IMR-90 (cell line): ENCODE data around the gene CHD6. TPM values are rescaled to one million over a fixed set of nuclear protein-coding genes. Genes with fewer than 3 reads are reported as not detected.

Experiments used
- ATAC-seq: fragments of 200-7000 bp; cut with Tn5 transposase; 2 replicates; pipeline ENCODE4 v1.9.1; 2020; ENCODE audit warnings: low read depth, mild to moderate bottlenecking, moderate library complexity
- BruUV-seq: library from RNA; stranded (reverse); fragments of 400-500 nt; replicated peaks from 2 replicates; lab custom pipeline; 2021; lab: Mats Ljungman, UMichigan
- CTCF ChIA-PET: fragments of 300-600 bp; formaldehyde crosslinking; extraction: SDS; loops from one replicate; lab custom pipeline; 2021; ENCODE audit warnings: antibody characterized with exemption; lab: Yijun Ruan, JAX
- POLR2A ChIA-PET: fragments of 300-600 bp; sonication (Branson Sonifier 250); formaldehyde crosslinking; loops from one replicate; lab custom pipeline; 2022; ENCODE audit warnings: antibody characterized with exemption; ENCODE audit not compliant: unreplicated experiment; lab: Charles Lee
- DNase-seq: peaks from one replicate; pipeline ENCODE4 v3.0.0; 2013
- H2AFZ ChIP-seq: replicated peaks from 2 replicates; pipeline ENCODE3; 2013; ENCODE audit warnings: low read length, mild to moderate bottlenecking; ENCODE audit not compliant: poor library complexity
- H2AK5ac ChIP-seq: 2 replicates; pipeline ENCODE4 v1.6.1; 2013; ENCODE audit warnings: low read depth, low read length, inconsistent platforms
- H2AK9ac ChIP-seq: replicated peaks from 2 replicates; pipeline ENCODE3; 2013; ENCODE audit warnings: mild to moderate bottlenecking, low read depth, low read length, moderate library complexity; ENCODE audit not compliant: poor library complexity
- H2BK120ac ChIP-seq: 2 replicates; pipeline ENCODE4 v1.6.1; 2013; ENCODE audit warnings: low read depth, low read length, inconsistent platforms
- H2BK15ac ChIP-seq: 3 replicates; pipeline ENCODE4 v1.6.1; 2013; ENCODE audit warnings: low read depth, low read length, inconsistent platforms
- H2BK20ac ChIP-seq: 2 replicates; pipeline ENCODE4 v1.6.1; 2013; ENCODE audit warnings: low read depth, mild to moderate bottlenecking, inconsistent platforms, low read length, moderate library complexity
- H2BK5ac ChIP-seq: 2 replicates; pipeline ENCODE4 v1.6.1; 2013; ENCODE audit warnings: mild to moderate bottlenecking, low read depth, low read length, inconsistent platforms; ENCODE audit not compliant: poor library complexity, severe bottlenecking
- H3K14ac ChIP-seq: replicated peaks from 2 replicates; pipeline ENCODE4 v1.6.1; 2013; ENCODE audit warnings: low read depth, low read length, inconsistent platforms
- H3K18ac ChIP-seq: 2 replicates; pipeline ENCODE4 v1.6.1; 2013; ENCODE audit warnings: low read depth, low read length, control low read depth
- H3K23ac ChIP-seq: 2 replicates; pipeline ENCODE4 v1.6.1; 2013; ENCODE audit warnings: low read depth, low read length, inconsistent platforms
- H3K27ac ChIP-seq: 2 replicates; pipeline ENCODE4 v1.5.1; 2013; ENCODE audit warnings: mild to moderate bottlenecking, control low read depth, low read length; ENCODE audit not compliant: insufficient read depth
- H3K27me3 ChIP-seq: 2 replicates; pipeline ENCODE4 v1.6.1; 2013; ENCODE audit warnings: low read length; ENCODE audit not compliant: control insufficient read depth, insufficient read depth
- H3K36me3 ChIP-seq: 2 replicates; pipeline ENCODE4 v1.6.1; 2013; ENCODE audit warnings: low read length, mixed read lengths; ENCODE audit not compliant: control insufficient read depth, insufficient read depth
- H3K4ac ChIP-seq: 2 replicates; pipeline ENCODE4 v1.6.1; 2013; ENCODE audit warnings: low read depth, low read length, inconsistent platforms
- H3K4me1 ChIP-seq: 2 replicates; pipeline ENCODE4 v1.6.1; 2013; ENCODE audit warnings: low read length, mixed read lengths; ENCODE audit not compliant: control insufficient read depth, insufficient read depth
- H3K4me2 ChIP-seq: 2 replicates; pipeline ENCODE4 v1.6.1; 2013; ENCODE audit warnings: low read depth, mild to moderate bottlenecking, control low read depth, low read length, moderate library complexity
- H3K4me3 ChIP-seq: 2 replicates; pipeline ENCODE4 v1.5.1; 2013; ENCODE audit warnings: low read depth, mild to moderate bottlenecking, control low read depth, low read length, moderate library complexity; ENCODE audit not compliant: insufficient read depth
- H3K56ac ChIP-seq: 2 replicates; pipeline ENCODE4 v1.6.1; 2013; ENCODE audit warnings: low read length, inconsistent platforms; ENCODE audit not compliant: insufficient read depth; ENCODE audit errors: extremely low read depth
- H3K79me1 ChIP-seq, 2 experiments: 2 replicates each; pipeline ENCODE4 v1.6.1; 2013; ENCODE audit warnings: low read length in 2 of 2, inconsistent platforms in 1 of 2, low read depth in 1 of 2
- H3K9ac ChIP-seq: 2 replicates; pipeline ENCODE4 v1.6.1; 2013; ENCODE audit warnings: low read depth, low read length, control low read depth
- H3K9me1 ChIP-seq: 2 replicates; pipeline ENCODE4 v1.6.1; 2013; ENCODE audit warnings: low read length, inconsistent platforms; ENCODE audit not compliant: insufficient read depth
- H3K9me3 ChIP-seq: 2 replicates; pipeline ENCODE4 v1.6.1; 2013; ENCODE audit warnings: low read length; ENCODE audit not compliant: control insufficient read depth, insufficient read depth
- H4K20me1 ChIP-seq: 2 replicates; pipeline ENCODE4 v1.6.1; 2013; ENCODE audit warnings: low read length, inconsistent platforms; ENCODE audit not compliant: insufficient read depth
- H4K5ac ChIP-seq: 2 replicates; pipeline ENCODE4 v1.6.1; 2013; ENCODE audit warnings: mild to moderate bottlenecking, low read depth, low read length, control low read depth
- H4K8ac ChIP-seq, 2 experiments: 2 replicates each; pipeline ENCODE4 v1.6.1; 2013; ENCODE audit warnings: low read depth in 2 of 2, low read length in 2 of 2, control low read depth in 1 of 2, inconsistent platforms in 1 of 2
- H4K91ac ChIP-seq: 2 replicates; pipeline ENCODE4 v1.6.1; 2013; ENCODE audit warnings: low read depth, low read length, inconsistent platforms; ENCODE audit not compliant: insufficient read depth
- CEBPB ChIP-seq: IDR thresholded peaks from 2 replicates; pipeline ENCODE4 v1.6.1; 2012; ENCODE audit warnings: low read depth, low read length, improper control_type of control experiment
- ELK1 ChIP-seq: fragments of 150-350 bp; IDR thresholded peaks from 2 replicates; pipeline ENCODE4 v1.6.1; 2016; ENCODE audit warnings: low read depth, mild to moderate bottlenecking, low read length, moderate library complexity, borderline replicate concordance
- FOS ChIP-seq: fragments of 150-350 bp; IDR thresholded peaks from 2 replicates; pipeline ENCODE4 v1.6.1; 2016; ENCODE audit warnings: low read depth, low read length
- MAFK ChIP-seq: IDR thresholded peaks from 2 replicates; pipeline ENCODE4 v1.6.1; 2012; ENCODE audit warnings: low read depth, low read length, improper control_type of control experiment
- WGBS, 2 experiments: methylation state at CpG; one replicate each; pipeline versions ENCODE4 v1.1.5 to v1.1.7; 2013; ENCODE audit warnings: missing lambda C conversion rate in 2 of 2; ENCODE audit not compliant: insufficient read length in 1 of 2; ENCODE audit errors: extremely low coverage in 2 of 2; 5-methylcytosine and 5-hydroxymethylcytosine counted together
- dilution Hi-C: fragments of 300-500 bp; cut with HindIII; formaldehyde crosslinking; loops from one replicate; pipeline ENCODE4 v1.14.3; 2018; ENCODE audit warnings: low sequenced_read_pairs; ENCODE audit not compliant: unreplicated experiment
- in situ Hi-C: fragments of 300-500 bp; cut with MboI; formaldehyde crosslinking; loops from 3 replicates; pipeline ENCODE4 v1.14.3; 2019; ENCODE audit warnings: low sequenced_read_pairs, inconsistent platforms, mixed read lengths
- intact Hi-C: fragments of 100-400 bp; cut with micrococcal nuclease; formaldehyde crosslinking; loops from 2 replicates; pipeline ENCODE4 v1.10.0; 2022
- polyA plus RNA-seq, 3 experiments: library from polyadenylated mRNA; depleted of rRNA; stranded (reverse); fragments of >200 nt; gene quantifications; 2 replicates each; pipeline ENCODE4 v1.2.3, GENCODE V29; 2012; ENCODE audit warnings: low replicate concordance in 1 of 3
- total RNA-seq: library from RNA; depleted of rRNA; stranded (reverse); fragments of >200 nt; gene quantifications from 2 replicates; pipeline ENCODE4 v1.2.3, GENCODE V29; 2012

The CHD6 gene
- total and polyA plus RNA-seq, 2 of the 4 experiments (the other 2 are of a cell fraction), result 8.8 to 26.7 TPM

GRCh38 chr20:41654292-41654691 lies 36.1 kb upstream of the CHD6 start:
- dilution Hi-C loops, result no loop called here
- TF ChIP-seq FOS (no peak), MAFK (no peak), ELK1 (no peak), CEBPB (no peak)
- POLR2A ChIA-PET, result no interaction called here

More at GRCh38 chr20:41654292-41654691, 36.1 kb upstream of the CHD6 start:
- CTCF ChIA-PET, result no interaction called here
- in situ Hi-C loops (no loop called here), intact Hi-C loops (no loop called here)
- Histone ChIP-seq H3K9me1 (no peaks in the 10 kb centered on the region), H3K27me3 (peaks cover 8% of the 10 kb centered on the region), H3K4me3 (no peak overlapping the region), H2BK15ac (no peak overlapping the region), H2BK5ac (no peak overlapping the region), H4K8ac (no peak overlapping the region), H4K20me1 (no peaks in the 10 kb centered on the region), H2BK20ac (no peak overlapping the region), H3K27ac (no peak overlapping the region), H2BK120ac (no peak overlapping the region), H3K79me1 (no peaks in the 10 kb centered on the region), H3K9me3 (no peaks in the 10 kb centered on the region), H3K23ac (no peak overlapping the region), H3K18ac (no peak overlapping the region), H3K9ac (no peak overlapping the region), H3K36me3 (no peaks in the 10 kb centered on the region), H3K4ac (no peak overlapping the region), H2AFZ (no peak overlapping the region), H2AK5ac (no peak overlapping the region), H3K56ac (no peak overlapping the region), H2AK9ac (no peak overlapping the region), H3K14ac (no peak overlapping the region), H3K4me1 (no peaks in the 10 kb centered on the region), H3K4me2 (no peak overlapping the region), H4K91ac (no peak overlapping the region), H4K5ac (no peak overlapping the region)
- no TSS peak for BruUV-seq
- no peak for DNase-seq
- ATAC-seq, result no peak
- 25% methylated on average over 2 of the region's 3 CpGs; no CpG with 5 or more reads in 1 of the 2 experiments for WGBS, 2 experiments
